ENCODE results near the gene EIF2S3. TPM values are rescaled to one million over a fixed set of nuclear protein-coding genes. Genes with fewer than 3 reads are reported as not detected.

Gene EIF2S3
- total and polyA plus RNA-seq, 2 of the 13 experiments (the other 11 are each of a cell fraction or from before 2014, with no cell fraction given): 61.0 to 183 TPM

GRCh38 chrX:24026432-24026831 is 28.3 kb upstream of the EIF2S3 start:
- CTCF ChIA-PET (ENCODE audit: low intra/inter-chr PET ratio, low total read pairs): no interaction called here
- H3K4me2 ChIP-seq (ENCODE audit: low read depth, low read length): peak overlapping the region; percentile 81
- no peaks in the 10 kb centered on the region for H4K20me1 ChIP-seq (ENCODE audit: insufficient read depth, low read length)
- no peaks in the 10 kb centered on the region for H3K9me3 ChIP-seq (ENCODE audit: low read length)
- FAIRE-seq (no peak), DNase-seq (ENCODE audit: low spot score) (no peak), ATAC-seq (no peak)
- H3K27ac ChIP-seq (ENCODE audit: extremely low read length, insufficient read depth, low read length): no peak overlapping the region
- H3K79me2 ChIP-seq (ENCODE audit: insufficient read depth, low read length): peaks cover 22% of the 10 kb centered on the region
- peak overlapping the region in 1 of 3 experiments; percentile 69; a peak in 1 of 6 replicates for H3K4me3 ChIP-seq (replicated peaks in 1 of 3; ENCODE audit: insufficient read depth in 1 of 3, low read depth in 2 of 3, low read length in 3 of 3)
- H3K9ac ChIP-seq (ENCODE audit: insufficient read depth, low read depth, low read length): no peak overlapping the region
- no peak overlapping the region for H2AFZ ChIP-seq (ENCODE audit: low read length)
- H3K4me1 ChIP-seq (ENCODE audit: insufficient read depth, low read length): peaks cover 8% of the 10 kb centered on the region; the same call in 1 of the 2 replicates
- H3K36me3 ChIP-seq (replicated peaks in 1 of 2; ENCODE audit: control insufficient read depth in 1 of 2, insufficient read depth in 2 of 2, low read length in 2 of 2): 0 out of 5 replicates have a peak, but pooled peaks cover 0 to 3% of the 10 kb centered on the region in 2 experiments
- 93% methylated on average over 13 of the region's 13 CpGs for WGBS (ENCODE audit: low lambda C conversion rate)
- POLR2A ChIA-PET: interaction anchor here (1.1 to 4.1 kb wide), 3 partner anchors 25 to 118 kb away, joined by 3 to 35 read pairs (median 26); partner anchors contain the start of genes APOO, CXorf58 and EIF2S3
- intact Hi-C loops (cut with micrococcal nuclease; ENCODE audit: unreplicated experiment) (no loop called here), in situ Hi-C loops (cut with HindIII; ENCODE audit: extremely low pct_ligation_motif_present, low pct_unique_long_range_greater_than_20kb) (no loop called here)
- no TSS peak for BruUV-seq (replicated peaks)
- no peaks in the 10 kb centered on the region; a peak in 1 of 5 replicates for H3K27me3 ChIP-seq (ENCODE audit: control insufficient read depth in 1 of 2, insufficient read depth in 2 of 2, low read length in 2 of 2)
- no peak for TF ChIP-seq IRX3 (CRISPR knock-in tag; IDR thresholded peaks at IDR 0.05; ENCODE audit: borderline replicate concordance, low read depth)
- TF ChIP-seq, protein P1, sequence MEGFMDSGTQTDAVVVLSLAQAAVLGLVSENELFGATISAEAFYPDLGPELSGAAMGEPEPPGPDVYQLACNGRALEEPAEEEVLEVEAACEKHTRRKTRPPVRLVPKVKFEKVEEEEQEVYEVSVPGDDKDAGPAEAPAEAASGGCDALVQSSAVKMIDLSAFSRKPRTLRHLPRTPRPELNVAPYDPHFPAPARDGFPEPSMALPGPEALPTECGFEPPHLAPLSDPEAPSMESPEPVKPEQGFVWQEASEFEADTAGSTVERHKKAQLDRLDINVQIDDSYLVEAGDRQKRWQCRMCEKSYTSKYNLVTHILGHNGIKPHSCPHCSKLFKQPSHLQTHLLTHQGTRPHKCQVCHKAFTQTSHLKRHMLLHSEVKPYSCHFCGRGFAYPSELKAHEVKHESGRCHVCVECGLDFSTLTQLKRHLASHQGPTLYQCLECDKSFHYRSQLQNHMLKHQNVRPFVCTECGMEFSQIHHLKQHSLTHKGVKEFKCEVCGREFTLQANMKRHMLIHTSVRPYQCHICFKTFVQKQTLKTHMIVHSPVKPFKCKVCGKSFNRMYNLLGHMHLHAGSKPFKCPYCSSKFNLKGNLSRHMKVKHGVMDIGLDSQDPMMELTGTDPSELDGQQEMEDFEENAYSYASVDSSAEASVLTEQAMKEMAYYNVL (CRISPR knock-in tag; IDR thresholded peaks at IDR 0.05; ENCODE audit: borderline replicate concordance): no peak

GRCh38 chrX:24027086-24027485 is 27.7 kb upstream of the EIF2S3 start, which contains the start of gene KLHL15:
TSS of gene KLHL15 (minus strand) at chrX:24027186. CDS start at chrX:24006693, 20,493 bp downstream.
- TF ChIP-seq MAFK (conservative IDR thresholded peaks at IDR 0.05 in 1 of 2, IDR thresholded peaks at IDR 0.05 in 1 of 2; ENCODE audit: low read length in 2 of 2) (0 out of 4 replicates have a peak, but pooled peaks of 1 of the 2 experiments have one; percentile 11), SP5 (CRISPR knock-in tag; IDR thresholded peaks at IDR 0.05; ENCODE audit: borderline replicate concordance, low read depth) (no peak)
- Histone ChIP-seq H3K4me1 (ENCODE audit: insufficient read depth, low read length) (peaks cover 8% of the 10 kb centered on the region; the same call in 1 of the 2 replicates), H3K9me3 (ENCODE audit: low read length) (no peaks in the 10 kb centered on the region), H3K27me3 (ENCODE audit: control insufficient read depth in 1 of 2, insufficient read depth in 2 of 2, low read length in 2 of 2) (no peaks in the 10 kb centered on the region; a peak in 1 of 5 replicates), H2AFZ (ENCODE audit: low read length) (no peak within 1 kb of the TSS), H4K20me1 (ENCODE audit: insufficient read depth, low read length) (no peaks in the 10 kb centered on the region), H3K79me2 (ENCODE audit: insufficient read depth, low read length) (peaks cover 18% of the 10 kb centered on the region), H3K4me2 (ENCODE audit: low read depth, low read length) (peak within 1 kb of the TSS; percentile 81), H3K36me3 (replicated peaks in 1 of 2; ENCODE audit: control insufficient read depth in 1 of 2, insufficient read depth in 2 of 2, low read length in 2 of 2) (no peaks in the 10 kb centered on the region), H3K27ac (ENCODE audit: extremely low read length, insufficient read depth, low read length) (peak within 1 kb of the TSS; percentile 90), H3K4me3 (replicated peaks in 1 of 3; ENCODE audit: insufficient read depth in 1 of 3, low read depth in 2 of 3, low read length in 3 of 3) (peak within 1 kb of the TSS; percentile 49 to 69 (median 62); a peak in 4 of 6 replicates), H3K9ac (ENCODE audit: insufficient read depth, low read depth, low read length) (peak within 1 kb of the TSS; percentile 92)
- DNase-seq (ENCODE audit: low spot score): no peak
- BruUV-seq (replicated peaks): no TSS peak
- ATAC-seq: no peak
- no peak for FAIRE-seq
- intact Hi-C loops (cut with micrococcal nuclease; ENCODE audit: unreplicated experiment) (no loop called here), in situ Hi-C loops (cut with HindIII; ENCODE audit: extremely low pct_ligation_motif_present, low pct_unique_long_range_greater_than_20kb) (no loop called here)
- CTCF ChIA-PET (ENCODE audit: low intra/inter-chr PET ratio, low total read pairs): no interaction called here
- 86% methylated on average over 7 of the region's 7 CpGs for WGBS (ENCODE audit: low lambda C conversion rate)
- POLR2A ChIA-PET: interaction anchor here (4.1 kb wide), 1 partner anchor 28 kb away, joined by 35 read pairs; the partner anchor contains the start of gene EIF2S3
